ENCODE data around the gene OR6B1.

DNA sequence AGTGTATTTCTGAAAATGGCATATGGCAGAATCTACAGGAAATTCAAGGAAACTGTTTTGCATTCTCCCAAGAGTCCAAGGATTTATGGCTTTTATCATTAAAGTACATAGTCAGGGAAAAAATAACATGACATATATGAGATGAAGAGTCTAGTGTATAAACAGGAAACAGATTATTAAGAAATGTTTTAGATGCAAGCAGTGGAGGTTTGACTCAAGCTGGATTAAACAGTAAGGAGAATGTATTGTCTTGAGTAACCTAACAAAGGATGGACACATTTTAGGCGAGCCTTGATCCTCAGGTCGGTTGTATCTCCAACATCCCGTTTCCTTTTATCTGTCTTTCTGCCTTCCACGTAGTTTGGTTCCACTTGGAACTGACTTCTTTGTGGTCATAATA lies 17.9 kb downstream of the OR6B1 start:
- TF ChIP-seq SRF (IDR thresholded peaks at IDR 0.05; ENCODE audit: low read depth, low read length) = no peak
- no peak for TF ChIP-seq JUN (IDR thresholded peaks at IDR 0.05; ENCODE audit: low read depth, low read length)
- TF ChIP-seq GABPA (IDR thresholded peaks at IDR 0.05; ENCODE audit: borderline replicate concordance, insufficient read depth, low read length) = no peak
- no peak for TF ChIP-seq SP2 (IDR thresholded peaks at IDR 0.05; ENCODE audit: low read length)
- no peak for TF ChIP-seq GTF2F1 (IDR thresholded peaks at IDR 0.05; ENCODE audit: borderline replicate concordance, low read depth, low read length)
- TF ChIP-seq EP300 (IDR thresholded peaks at IDR 0.05; ENCODE audit: borderline replicate concordance in 1 of 2, low read depth in 2 of 2, low read length in 2 of 2) = no peak
- TF ChIP-seq YY1 (IDR thresholded peaks at IDR 0.05; ENCODE audit: low read depth, low read length) = no peak
- no peak for TF ChIP-seq RNF2 (IDR thresholded peaks at IDR 0.05; ENCODE audit: borderline replicate concordance, low read depth, low read length, missing control alignments, poor library complexity, severe bottlenecking)
- no peak for TF ChIP-seq POLR2AphosphoS5 (IDR thresholded peaks at IDR 0.05; ENCODE audit: low read depth, low read length)

All from H1 (cell line).